B cell (primary cell): ENCODE results near the gene ZFYVE19. TPM values are rescaled to one million over a fixed set of nuclear protein-coding genes. Genes with fewer than 3 reads are reported as not detected.
A peak's percentile ranks its signal among the peaks of the same experiment; 100 is the strongest.

Experiments used
- ATAC-seq: fragments of 200-7000 bp; cut with Tn5 transposase; one replicate; pipeline ENCODE4 v1.10.0; 2021; ENCODE audit warnings: low read depth, mild to moderate bottlenecking, moderate number of reproducible peaks, moderate library complexity
- CTCF ChIA-PET: fragments of 350-600 bp; sonication (Branson Sonifier 250); formaldehyde crosslinking; loops from one replicate; lab custom pipeline; 2021; ENCODE audit warnings: antibody characterized with exemption, inconsistent platforms; lab: Charles Lee
- POLR2A ChIA-PET: fragments of 350-600 bp; sonication (Branson Sonifier 250); formaldehyde crosslinking; loops from one replicate; lab custom pipeline; 2021; ENCODE audit warnings: antibody characterized with exemption; lab: Charles Lee
- DNase-seq: peaks from one replicate; pipeline ENCODE4 v3.0.0; 2013
- H2AFZ ChIP-seq: 2 replicates; pipeline ENCODE4 v1.6.1; 2012; ENCODE audit warnings: mild to moderate bottlenecking, low read depth, low read length; ENCODE audit not compliant: insufficient read depth, poor library complexity, severe bottlenecking
- H3K27ac ChIP-seq, 2 donors: 1 replicate in 1 of 2; 2 replicates in 1 of 2; pipeline ENCODE4 v1.5.1; 2012 to 2013; ENCODE audit warnings: low read length in 2 of 2, mild to moderate bottlenecking in 2 of 2, moderate library complexity in 1 of 2
- H3K27me3 ChIP-seq, 4 experiments: fragments of 200-600 bp in 1 of 4; sonication (generic) in 1 of 4; replicated peaks in 1 of 4; 1 replicate in 2 of 4; 2 replicates in 2 of 4; pipeline versions ENCODE4 v1.6.1 to v1.7.0; 2013 to 2016; ENCODE audit warnings: low read length in 3 of 4, mild to moderate bottlenecking in 2 of 4, mixed read lengths in 1 of 4, moderate library complexity in 1 of 4; ENCODE audit not compliant: insufficient read depth in 4 of 4, control insufficient read depth in 3 of 4; ENCODE audit errors: control extremely low read depth in 1 of 4
- H3K36me3 ChIP-seq, 2 experiments: replicated peaks in 1 of 2; 1 replicate in 1 of 2; 2 replicates in 1 of 2; pipeline versions ENCODE4 v1.6.1 to v1.7.1; 2013; ENCODE audit warnings: low read length in 1 of 2; ENCODE audit not compliant: insufficient read depth in 2 of 2, control insufficient read depth in 1 of 2; ENCODE audit errors: control extremely low read depth in 1 of 2, extremely low read depth in 1 of 2
- H3K4me1 ChIP-seq, 2 donors: fragments of 200-600 bp in 1 of 2; sonication (generic) in 1 of 2; 1 replicate in 1 of 2; 2 replicates in 1 of 2; pipeline versions ENCODE4 v1.5.1 to v1.6.1; 2013 to 2017; ENCODE audit warnings: low read length in 2 of 2; ENCODE audit not compliant: control insufficient read depth in 2 of 2, insufficient read depth in 2 of 2
- H3K4me2 ChIP-seq: replicated peaks from 2 replicates; pipeline ENCODE3; 2012; ENCODE audit warnings: mild to moderate bottlenecking, low read depth, low read length; ENCODE audit not compliant: poor library complexity, severe bottlenecking
- H3K4me3 ChIP-seq, 5 experiments: fragments of 200-600 bp in 1 of 5; sonication (generic) in 1 of 5; 1 replicate in 3 of 5; 2 replicates in 2 of 5; pipeline versions ENCODE4 v1.5.1 to v1.7.0; 2011 to 2016; ENCODE audit warnings: low read length in 4 of 5, mild to moderate bottlenecking in 4 of 5, low read depth in 2 of 5, control low read depth in 1 of 5, moderate library complexity in 1 of 5; ENCODE audit not compliant: insufficient read depth in 1 of 5; ENCODE audit errors: control extremely low read depth in 1 of 5, extremely low read depth in 1 of 5
- H3K79me2 ChIP-seq: fragments of 200-600 bp; sonication (generic); one replicate; pipeline ENCODE4 v1.6.0; 2016; ENCODE audit warnings: low read length; ENCODE audit not compliant: control insufficient read depth, insufficient read depth
- H3K9ac ChIP-seq: fragments of 200-600 bp; sonication (generic); 2 replicates; pipeline ENCODE4 v1.6.1; 2017; ENCODE audit warnings: mild to moderate bottlenecking, low read length, moderate library complexity
- H3K9me3 ChIP-seq, 3 donors: one replicate each; pipeline versions ENCODE4 v1.6.1 to v1.7.1; 2013; ENCODE audit warnings: low read length in 2 of 3; ENCODE audit not compliant: control insufficient read depth in 2 of 3, insufficient read depth in 1 of 3; ENCODE audit errors: control extremely low read depth in 1 of 3
- H4K20me1 ChIP-seq: 2 replicates; pipeline ENCODE4 v1.6.0; 2012; ENCODE audit warnings: mild to moderate bottlenecking, low read length; ENCODE audit not compliant: insufficient read depth, control insufficient read depth, poor library complexity, severe bottlenecking
- H3K27ac Mint-ChIP-seq: one replicate; pipeline ENCODE4 v1.8.0; 2021; ENCODE audit warnings: mixed read lengths
- H3K27me3 Mint-ChIP-seq: one replicate; pipeline ENCODE4 v1.8.0; 2021; ENCODE audit warnings: mixed read lengths
- H3K4me1 Mint-ChIP-seq: one replicate; pipeline ENCODE4 v1.8.0; 2021; ENCODE audit warnings: mixed read lengths
- H3K4me3 Mint-ChIP-seq: one replicate; pipeline ENCODE4 v1.8.0; 2021; ENCODE audit warnings: mixed read lengths
- H3K9me3 Mint-ChIP-seq: one replicate; pipeline ENCODE4 v1.8.0; 2022; ENCODE audit warnings: mixed read lengths; ENCODE audit not compliant: insufficient read depth
- CTCF ChIP-seq: fragments of 200-600 bp; IDR thresholded peaks from one replicate; pipeline ENCODE4 v1.8.0; 2022; ENCODE audit warnings: antibody characterized with exemption, mild to moderate bottlenecking
- EZH2 ChIP-seq: IDR thresholded peaks from 2 replicates; pipeline ENCODE4 v1.6.1; 2012; ENCODE audit warnings: borderline replicate concordance, low read depth, mild to moderate bottlenecking, moderate library complexity, low read length; ENCODE audit not compliant: insufficient read depth, poor library complexity, severe bottlenecking
- WGBS: methylation state at CpG from one replicate; pipeline ENCODE4 v1.1.5; 2013; ENCODE audit warnings: missing lambda C conversion rate; ENCODE audit not compliant: insufficient coverage; 5-methylcytosine and 5-hydroxymethylcytosine counted together
- intact Hi-C: fragments of 100-400 bp; cut with micrococcal nuclease; formaldehyde crosslinking; loops from one replicate; pipeline ENCODE4 v1.10.0; 2022
- polyA plus RNA-seq: library from polyadenylated mRNA; depleted of rRNA; stranded (reverse); fragments of >200 nt; gene quantifications from 2 replicates; pipeline ENCODE4 v1.2.3, GENCODE V29; 2012
- total RNA-seq, 2 donors: library from RNA; stranded (reverse); fragments of 120-200 nt in 1 of 2; gene quantifications; 1 replicate in 1 of 2; 2 replicates in 1 of 2; pipeline versions ENCODE4 v1.2.3 to v1.2.4, GENCODE V29; 2013 to 2022

The ZFYVE19 gene
- total and polyA plus RNA-seq, 2 donors (not counting 1 experiment from before 2014, with no cell fraction given) = 29.4 to 60.5 TPM

DNA sequence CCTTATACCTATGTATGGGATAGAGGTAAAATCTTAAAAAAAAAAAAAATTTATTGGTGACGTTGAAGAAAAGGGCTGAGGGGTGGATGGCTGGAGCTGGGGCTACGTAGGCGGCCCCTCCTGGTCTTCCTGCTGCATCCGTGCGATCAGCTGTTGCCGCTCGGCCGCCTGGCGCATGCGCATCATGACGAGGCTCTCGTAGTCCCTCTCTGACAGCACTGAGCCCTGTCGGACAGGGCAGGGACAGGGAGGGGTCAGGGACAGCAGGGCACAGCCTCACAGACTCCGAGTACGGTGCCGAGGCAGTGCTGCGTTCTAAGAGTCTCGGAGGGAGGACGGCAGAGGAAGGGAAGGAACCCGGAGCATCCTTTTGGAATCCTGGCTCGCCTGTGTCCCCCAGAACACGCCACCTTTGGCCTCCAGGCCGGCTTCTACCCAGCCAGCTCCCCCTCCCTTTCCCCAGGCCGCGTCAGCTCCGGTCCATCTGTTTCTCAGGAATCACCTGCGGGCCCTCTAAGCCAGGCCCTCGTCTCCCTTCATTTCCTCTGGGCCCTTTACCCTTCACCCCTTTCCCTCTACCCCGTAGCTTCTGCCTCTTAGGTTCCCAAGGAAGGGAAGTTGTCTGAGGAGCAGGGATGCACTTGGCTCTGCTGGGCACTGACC lies 38.9 kb upstream of the ZFYVE19 start:
- 96% methylated on average over 26 of the region's 29 CpGs for WGBS
- Mint-ChIP-seq H3K4me1 (peaks cover 59% of the 10 kb centered on the region), H3K27me3 (no peaks in the 10 kb centered on the region), H3K4me3 (no peak overlapping the region), H3K27ac (peak overlapping the region; percentile 95), H3K9me3 (no peaks in the 10 kb centered on the region)
- intact Hi-C loops = no loop called here
- no peaks in the 10 kb centered on the region for H3K27me3 ChIP-seq
- H3K4me1 ChIP-seq = peaks cover 50 to 68% of the 10 kb centered on the region in 2 donors
- peaks cover 0 to 14% of the 10 kb centered on the region in 2 experiments for H3K36me3 ChIP-seq
- H3K9me3 ChIP-seq = no peaks in the 10 kb centered on the region
- ATAC-seq = no peak
- no peak for DNase-seq
- peak overlapping the region in 1 of 2 donors; percentile 78 for H3K27ac ChIP-seq
- no peak overlapping the region for H3K4me3 ChIP-seq
- no peak overlapping the region for H2AFZ ChIP-seq
- TF ChIP-seq CTCF (no peak), EZH2 (no peak)
- H3K4me2 ChIP-seq = peak overlapping the region; percentile 80
- no peaks in the 10 kb centered on the region for H4K20me1 ChIP-seq
- no peaks in the 10 kb centered on the region for H3K79me2 ChIP-seq
- H3K9ac ChIP-seq = no peak overlapping the region
- CTCF ChIA-PET = interaction anchor here (1.0 to 9.6 kb wide), 4 partner anchors 16 to 248 kb away, joined by 3 to 99 read pairs (median 11); no protein-coding TSS in a partner anchor
- POLR2A ChIA-PET = interaction anchor here (3.1 kb wide), 1 partner anchor 73 kb away, joined by 14 read pairs; the partner anchor contains the start of gene RAD51
